Measurements from ENCODE around the gene MMP24OS.
"Not testable (repeated sequence)": the region's sequence is repeated elsewhere in the genome, so short reads cannot be mapped to it uniquely, and the experiment has no call there.

MMP24OS gene

GRCh38 chr20:35277531-35278395 is at the start of gene MMP24OS:
MMP24OS (minus strand) TSS chr20:35278122; CDS start chr20:35277929, 193 bp downstream.
- Mint-ChIP-seq H3K9me3 (ENCODE audit: low read depth) (no peaks in the 10 kb centered on the region), H3K4me3 (peak within 1 kb of the TSS; percentile 98), H3K27ac (peak within 1 kb of the TSS; percentile 98), H3K4me1 (ENCODE audit: low read depth) (peaks cover 32% of the 10 kb centered on the region), H3K36me3 (peaks cover 14% of the 10 kb centered on the region), H3K27me3 (no peaks in the 10 kb centered on the region)

GRCh38 chr20:35327074-35327976 is 49.4 kb upstream of the MMP24OS start:
- Mint-ChIP-seq H3K27me3 (no peaks in the 10 kb centered on the region), H3K27ac (peak overlapping the region; percentile 83), H3K9me3 (ENCODE audit: low read depth) (no peaks in the 10 kb centered on the region), H3K36me3 (peaks cover 14% of the 10 kb centered on the region), H3K4me3 (no peak overlapping the region), H3K4me1 (ENCODE audit: low read depth) (peaks cover 27% of the 10 kb centered on the region)

GRCh38 chr20:35326740-35327073 is 48.8 kb upstream of the MMP24OS start:
- peaks cover 27% of the 10 kb centered on the region for H3K4me1 Mint-ChIP-seq (ENCODE audit: low read depth)
- no peaks in the 10 kb centered on the region for H3K9me3 Mint-ChIP-seq (ENCODE audit: low read depth)
- H3K27ac Mint-ChIP-seq, result no peak overlapping the region
- H3K4me3 Mint-ChIP-seq, result no peak overlapping the region
- H3K36me3 Mint-ChIP-seq, result peaks cover 14% of the 10 kb centered on the region
- H3K27me3 Mint-ChIP-seq, result no peaks in the 10 kb centered on the region

- Mint-ChIP-seq H3K27me3 (no peaks in the 10 kb centered on the region), H3K36me3 (peaks cover 14% of the 10 kb centered on the region), H3K4me3 (no peak overlapping the region), H3K9me3 (ENCODE audit: low read depth) (no peaks in the 10 kb centered on the region), H3K4me1 (ENCODE audit: low read depth) (peaks cover 27% of the 10 kb centered on the region), H3K27ac (peak overlapping the region; percentile 56)
Measured at GRCh38 chr20:35326021-35326739, 48.3 kb upstream of the MMP24OS start.

- Mint-ChIP-seq H3K4me3 (no peak overlapping the region), H3K27me3 (no peaks in the 10 kb centered on the region), H3K4me1 (ENCODE audit: low read depth) (peaks cover 27% of the 10 kb centered on the region), H3K9me3 (ENCODE audit: low read depth) (no peaks in the 10 kb centered on the region), H3K36me3 (peaks cover 14% of the 10 kb centered on the region), H3K27ac (no peak overlapping the region)
Measured at GRCh38 chr20:35325401-35325800, 47.5 kb upstream of the MMP24OS start.

GRCh38 chr20:35320396-35321126 is 42.6 kb upstream of the MMP24OS start:
- Mint-ChIP-seq H3K27me3 (no peaks in the 10 kb centered on the region), H3K4me3 (no peak overlapping the region), H3K9me3 (ENCODE audit: low read depth) (no peaks in the 10 kb centered on the region), H3K27ac (no peak overlapping the region), H3K4me1 (ENCODE audit: low read depth) (peaks cover 10% of the 10 kb centered on the region), H3K36me3 (peaks cover 3% of the 10 kb centered on the region)

GRCh38 chr20:35319871-35320197 is 41.9 kb upstream of the MMP24OS start:
- Mint-ChIP-seq H3K4me3 (no peak overlapping the region), H3K9me3 (ENCODE audit: low read depth) (no peaks in the 10 kb centered on the region), H3K27me3 (no peaks in the 10 kb centered on the region), H3K27ac (no peak overlapping the region), H3K36me3 (no peaks in the 10 kb centered on the region), H3K4me1 (ENCODE audit: low read depth) (peaks cover 15% of the 10 kb centered on the region)

GRCh38 chr20:35319192-35319870 is 41.4 kb upstream of the MMP24OS start:
- H3K27ac Mint-ChIP-seq, result peak overlapping the region; percentile 24
- peaks cover 16% of the 10 kb centered on the region for H3K4me1 Mint-ChIP-seq (ENCODE audit: low read depth)
- H3K27me3 Mint-ChIP-seq, result no peaks in the 10 kb centered on the region
- no peak overlapping the region for H3K4me3 Mint-ChIP-seq
- no peaks in the 10 kb centered on the region for H3K36me3 Mint-ChIP-seq
- H3K9me3 Mint-ChIP-seq (ENCODE audit: low read depth), result no peaks in the 10 kb centered on the region

- Mint-ChIP-seq H3K36me3 (no peaks in the 10 kb centered on the region), H3K27ac (no peak overlapping the region), H3K4me3 (no peak overlapping the region), H3K27me3 (no peaks in the 10 kb centered on the region), H3K4me1 (ENCODE audit: low read depth) (peaks cover 16% of the 10 kb centered on the region), H3K9me3 (ENCODE audit: low read depth) (no peaks in the 10 kb centered on the region)
Measured at GRCh38 chr20:35318502-35319157, 40.7 kb upstream of the MMP24OS start.

- H3K9me3 Mint-ChIP-seq (ENCODE audit: low read depth), result no peaks in the 10 kb centered on the region
- H3K4me1 Mint-ChIP-seq (ENCODE audit: low read depth), result peaks cover 14% of the 10 kb centered on the region
- H3K27me3 Mint-ChIP-seq, result no peaks in the 10 kb centered on the region
- H3K27ac Mint-ChIP-seq, result no peak overlapping the region
- H3K36me3 Mint-ChIP-seq, result no peaks in the 10 kb centered on the region
- H3K4me3 Mint-ChIP-seq, result no peak overlapping the region
Measured at GRCh38 chr20:35317416-35318210, 39.7 kb upstream of the MMP24OS start.

- no peaks in the 10 kb centered on the region for H3K27me3 Mint-ChIP-seq
- peaks cover 26% of the 10 kb centered on the region for H3K4me1 Mint-ChIP-seq (ENCODE audit: low read depth)
- no peaks in the 10 kb centered on the region for H3K9me3 Mint-ChIP-seq (ENCODE audit: low read depth)
- no peak overlapping the region for H3K27ac Mint-ChIP-seq
- H3K4me3 Mint-ChIP-seq, result no peak overlapping the region
- no peaks in the 10 kb centered on the region for H3K36me3 Mint-ChIP-seq
Measured at GRCh38 chr20:35316086-35316485, 38.2 kb upstream of the MMP24OS start.

- not testable (repeated sequence) for H3K4me3 Mint-ChIP-seq; H3K27me3 Mint-ChIP-seq; H3K36me3 Mint-ChIP-seq; H3K9me3 Mint-ChIP-seq (ENCODE audit: low read depth)
- Mint-ChIP-seq H3K27ac (peak overlapping the region; percentile 78), H3K4me1 (ENCODE audit: low read depth) (peaks cover 26% of the 10 kb centered on the region)
Measured at GRCh38 chr20:35315632-35316020, 37.7 kb upstream of the MMP24OS start.
